NCI-H1694 (cell line): ENCODE results near the gene SMAD6.

Source experiments
- DNase-seq: peaks from one replicate; lab custom pipeline; 2025; lab: John Stamatoyannopoulos, UW

Gene SMAD6

GRCh38 chr15:66703540-66703941 lies 1.5 kb downstream of the SMAD6 start:
- no peak for DNase-seq

GRCh38 chr15:66704019-66704802 lies 2.2 kb downstream of the SMAD6 start:
- no peak for DNase-seq

GRCh38 chr15:66704803-66705153 lies 2.7 kb downstream of the SMAD6 start:
- DNase-seq, result no peak

- no peak for DNase-seq
Observed at GRCh38 chr15:66705277-66706146, 3.5 kb downstream of the SMAD6 start.

- no peak for DNase-seq
Observed at GRCh38 chr15:66706225-66706732, 4.2 kb downstream of the SMAD6 start.

GRCh38 chr15:66706840-66707239 lies 4.8 kb downstream of the SMAD6 start:
- no peak for DNase-seq

GRCh38 chr15:66707310-66708082 lies 5.5 kb downstream of the SMAD6 start:
- peak; percentile 31 for DNase-seq

GRCh38 chr15:66708389-66708788 lies 6.4 kb downstream of the SMAD6 start:
- DNase-seq, result no peak

GRCh38 chr15:66709884-66710283 lies 7.8 kb downstream of the SMAD6 start:
- DNase-seq, result no peak

GRCh38 chr15:66711260-66711659 lies 9.2 kb downstream of the SMAD6 start:
- DNase-seq, result no peak

- DNase-seq, result no peak
Observed at GRCh38 chr15:66711862-66712261, 9.8 kb downstream of the SMAD6 start.

GRCh38 chr15:66713843-66714508 lies 11.9 kb downstream of the SMAD6 start:
- no peak for DNase-seq

GRCh38 chr15:66714543-66714981 lies 12.5 kb downstream of the SMAD6 start:
- DNase-seq, result no peak

- no peak for DNase-seq
Observed at GRCh38 chr15:66715181-66715624, 13.2 kb downstream of the SMAD6 start.

GRCh38 chr15:66715720-66716655 lies 14.0 kb downstream of the SMAD6 start:
- no peak for DNase-seq

GRCh38 chr15:66716656-66717020 lies 14.6 kb downstream of the SMAD6 start:
- DNase-seq, result no peak

- no peak for DNase-seq
Observed at GRCh38 chr15:66718220-66718988, 16.4 kb downstream of the SMAD6 start.

- DNase-seq, result no peak
Observed at GRCh38 chr15:66719471-66719870, 17.4 kb downstream of the SMAD6 start.

- DNase-seq, result no peak
Observed at GRCh38 chr15:66720206-66721010, 18.4 kb downstream of the SMAD6 start.
